HEK293 (cell line): Measurements from ENCODE around the gene MYLK.

Experiments
- CTCF ChIA-PET: fragments of 350-600 bp; formaldehyde crosslinking; extraction: SDS; loops from one replicate; lab custom pipeline; 2021; ENCODE audit warnings: antibody characterized with exemption; lab: Yijun Ruan, JAX
- POLR2A ChIA-PET: fragments of 300-600 bp; formaldehyde crosslinking; extraction: SDS; loops from one replicate; lab custom pipeline; 2020; ENCODE audit warnings: antibody characterized with exemption, inconsistent platforms; lab: Yijun Ruan, JAX
- H3K27ac ChIP-seq: fragments of 200-500 bp; sonication (Bioruptor generic); 2 replicates; pipeline ENCODE4 v1.5.1; 2014; ENCODE audit warnings: low read depth, low read length, control low read depth, inconsistent platforms; ENCODE audit errors: extremely low read depth
- H3K36me3 ChIP-seq, 2 experiments: fragments of 200-500 bp in 1 of 2; sonication (Bioruptor generic) in 1 of 2; 1 replicate in 1 of 2; 2 replicates in 1 of 2; pipeline ENCODE4 v1.5.1; 2014 to 2017; ENCODE audit warnings: inconsistent platforms in 2 of 2, low read length in 2 of 2; ENCODE audit not compliant: control insufficient read depth in 2 of 2, insufficient read depth in 1 of 2
- H3K4me1 ChIP-seq: fragments of 200-500 bp; sonication (Bioruptor generic); 2 replicates; pipeline ENCODE4 v1.5.1; 2014; ENCODE audit warnings: mild to moderate bottlenecking, low read length, inconsistent platforms; ENCODE audit not compliant: control insufficient read depth, insufficient read depth
- H3K4me3 ChIP-seq: 2 replicates; pipeline ENCODE4 v1.5.1; 2011; ENCODE audit warnings: low read depth, mild to moderate bottlenecking, control low read depth, low read length, moderate library complexity
- H3K9me3 ChIP-seq: fragments of 200-500 bp; sonication (Bioruptor generic); 2 replicates; pipeline ENCODE4 v1.5.1; 2014; ENCODE audit warnings: low read depth, low read length, inconsistent platforms; ENCODE audit not compliant: control insufficient read depth, insufficient read depth
- GLI4 ChIP-seq: fragments of 450-650 bp; formaldehyde crosslinking; IDR thresholded peaks from 2 replicates; pipeline ENCODE4 v1.5.1; 2016; ENCODE audit warnings: missing biosample characterization, missing genetic modification characterization
- GLIS1 ChIP-seq: fragments of 450-650 bp; formaldehyde crosslinking; IDR thresholded peaks from 2 replicates; pipeline ENCODE4 v1.5.1; 2016; ENCODE audit warnings: missing biosample characterization, missing genetic modification characterization
- KLF7 ChIP-seq: fragments of 450-650 bp; formaldehyde crosslinking; IDR thresholded peaks from 2 replicates; pipeline ENCODE4 v1.5.1; 2016; ENCODE audit warnings: missing biosample characterization, missing genetic modification characterization, borderline replicate concordance
- SALL2 ChIP-seq: fragments of 450-650 bp; formaldehyde crosslinking; IDR thresholded peaks from 2 replicates; pipeline ENCODE4 v1.5.0; 2017; ENCODE audit warnings: missing biosample characterization, mild to moderate bottlenecking, missing genetic modification characterization, borderline replicate concordance
- SETDB1 ChIP-seq: IDR thresholded peaks from one replicate; pipeline ENCODE4 v1.6.1; 2017; ENCODE audit warnings: mild to moderate bottlenecking, low read length, moderate library complexity, mixed read lengths; ENCODE audit not compliant: insufficient read length
- TRIM28 ChIP-seq: IDR thresholded peaks from 2 replicates; pipeline ENCODE4 v1.6.1; 2011; ENCODE audit warnings: low read length, control low read depth, borderline replicate concordance
- WT1 ChIP-seq: fragments of 450-650 bp; formaldehyde crosslinking; IDR thresholded peaks from 2 replicates; pipeline ENCODE4 v1.5.1; 2016; ENCODE audit warnings: missing biosample characterization, missing genetic modification characterization
- ZNF133 ChIP-seq: fragments of 450-650 bp; formaldehyde crosslinking; IDR thresholded peaks from 2 replicates; pipeline ENCODE4 v1.5.1; 2016; ENCODE audit warnings: missing biosample characterization, missing genetic modification characterization
- ZNF184 ChIP-seq: fragments of 450-650 bp; IDR thresholded peaks from 2 replicates; pipeline ENCODE4 v1.5.1; 2018; ENCODE audit warnings: missing biosample characterization, mild to moderate bottlenecking, missing genetic modification characterization
- ZNF514 ChIP-seq: fragments of 450-650 bp; formaldehyde crosslinking; IDR thresholded peaks from 2 replicates; pipeline ENCODE4 v1.5.1; 2016; ENCODE audit warnings: missing biosample characterization, missing genetic modification characterization
- ZNF558 ChIP-seq: fragments of 450-650 bp; formaldehyde crosslinking; IDR thresholded peaks from 2 replicates; pipeline ENCODE4 v1.5.1; 2016; ENCODE audit warnings: missing biosample characterization, missing genetic modification characterization
- ZNF776 ChIP-seq: fragments of 450-650 bp; formaldehyde crosslinking; IDR thresholded peaks from 2 replicates; pipeline ENCODE4 v1.5.0; 2017; ENCODE audit warnings: missing biosample characterization, missing genetic modification characterization, borderline replicate concordance
- ZNF843 ChIP-seq: fragments of 450-650 bp; formaldehyde crosslinking; IDR thresholded peaks from 2 replicates; pipeline ENCODE4 v1.5.1; 2016; ENCODE audit warnings: missing biosample characterization, missing genetic modification characterization
- ZXDB ChIP-seq: fragments of 450-650 bp; formaldehyde crosslinking; IDR thresholded peaks from 2 replicates; pipeline ENCODE4 v1.5.1; 2016; ENCODE audit warnings: missing biosample characterization, missing genetic modification characterization
- TF ChIP-seq, protein P1 (sequence below): fragments of 450-650 bp; formaldehyde crosslinking; IDR thresholded peaks from 2 replicates; pipeline ENCODE4 v1.5.1; 2017; ENCODE audit warnings: missing biosample characterization, missing genetic modification characterization
- TF ChIP-seq, protein P2 (sequence below): fragments of 450-650 bp; formaldehyde crosslinking; IDR thresholded peaks from 2 replicates; pipeline ENCODE4 v1.5.1; 2017; ENCODE audit warnings: missing biosample characterization, mild to moderate bottlenecking, missing genetic modification characterization, moderate library complexity
- TF ChIP-seq, protein P3 (sequence below): fragments of 450-650 bp; IDR thresholded peaks from 2 replicates; pipeline ENCODE4 v1.5.1; 2018; ENCODE audit warnings: missing biosample characterization, missing genetic modification characterization

MYLK gene

GRCh38 chr3:123840961-123841360, 43.2 kb downstream of the MYLK start:
- H3K4me3 ChIP-seq, result no peak overlapping the region
- POLR2A ChIA-PET, result no interaction called here
- CTCF ChIA-PET, result no interaction called here
- H3K36me3 ChIP-seq, result no peaks in the 10 kb centered on the region
- H3K9me3 ChIP-seq, result no peaks in the 10 kb centered on the region
- TF ChIP-seq GLI4 (tag by site-specific recombination) (no peak), ZNF184 (tag by site-specific recombination) (no peak), ZNF843 (tag by site-specific recombination) (no peak), KLF7 (tag by site-specific recombination) (no peak), ZNF514 (tag by site-specific recombination) (no peak), ZXDB (tag by site-specific recombination) (no peak)
- TF ChIP-seq, protein P1, sequence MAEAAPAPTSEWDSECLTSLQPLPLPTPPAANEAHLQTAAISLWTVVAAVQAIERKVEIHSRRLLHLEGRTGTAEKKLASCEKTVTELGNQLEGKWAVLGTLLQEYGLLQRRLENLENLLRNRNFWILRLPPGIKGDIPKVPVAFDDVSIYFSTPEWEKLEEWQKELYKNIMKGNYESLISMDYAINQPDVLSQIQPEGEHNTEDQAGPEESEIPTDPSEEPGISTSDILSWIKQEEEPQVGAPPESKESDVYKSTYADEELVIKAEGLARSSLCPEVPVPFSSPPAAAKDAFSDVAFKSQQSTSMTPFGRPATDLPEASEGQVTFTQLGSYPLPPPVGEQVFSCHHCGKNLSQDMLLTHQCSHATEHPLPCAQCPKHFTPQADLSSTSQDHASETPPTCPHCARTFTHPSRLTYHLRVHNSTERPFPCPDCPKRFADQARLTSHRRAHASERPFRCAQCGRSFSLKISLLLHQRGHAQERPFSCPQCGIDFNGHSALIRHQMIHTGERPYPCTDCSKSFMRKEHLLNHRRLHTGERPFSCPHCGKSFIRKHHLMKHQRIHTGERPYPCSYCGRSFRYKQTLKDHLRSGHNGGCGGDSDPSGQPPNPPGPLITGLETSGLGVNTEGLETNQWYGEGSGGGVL (tag by site-specific recombination), result no peak
- TF ChIP-seq, protein P2, sequence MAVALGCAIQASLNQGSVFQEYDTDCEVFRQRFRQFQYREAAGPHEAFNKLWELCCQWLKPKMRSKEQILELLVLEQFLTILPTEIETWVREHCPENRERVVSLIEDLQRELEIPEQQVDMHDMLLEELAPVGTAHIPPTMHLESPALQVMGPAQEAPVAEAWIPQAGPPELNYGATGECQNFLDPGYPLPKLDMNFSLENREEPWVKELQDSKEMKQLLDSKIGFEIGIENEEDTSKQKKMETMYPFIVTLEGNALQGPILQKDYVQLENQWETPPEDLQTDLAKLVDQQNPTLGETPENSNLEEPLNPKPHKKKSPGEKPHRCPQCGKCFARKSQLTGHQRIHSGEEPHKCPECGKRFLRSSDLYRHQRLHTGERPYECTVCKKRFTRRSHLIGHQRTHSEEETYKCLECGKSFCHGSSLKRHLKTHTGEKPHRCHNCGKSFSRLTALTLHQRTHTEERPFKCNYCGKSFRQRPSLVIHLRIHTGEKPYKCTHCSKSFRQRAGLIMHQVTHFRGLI, result no peak
- TF ChIP-seq, protein P3, sequence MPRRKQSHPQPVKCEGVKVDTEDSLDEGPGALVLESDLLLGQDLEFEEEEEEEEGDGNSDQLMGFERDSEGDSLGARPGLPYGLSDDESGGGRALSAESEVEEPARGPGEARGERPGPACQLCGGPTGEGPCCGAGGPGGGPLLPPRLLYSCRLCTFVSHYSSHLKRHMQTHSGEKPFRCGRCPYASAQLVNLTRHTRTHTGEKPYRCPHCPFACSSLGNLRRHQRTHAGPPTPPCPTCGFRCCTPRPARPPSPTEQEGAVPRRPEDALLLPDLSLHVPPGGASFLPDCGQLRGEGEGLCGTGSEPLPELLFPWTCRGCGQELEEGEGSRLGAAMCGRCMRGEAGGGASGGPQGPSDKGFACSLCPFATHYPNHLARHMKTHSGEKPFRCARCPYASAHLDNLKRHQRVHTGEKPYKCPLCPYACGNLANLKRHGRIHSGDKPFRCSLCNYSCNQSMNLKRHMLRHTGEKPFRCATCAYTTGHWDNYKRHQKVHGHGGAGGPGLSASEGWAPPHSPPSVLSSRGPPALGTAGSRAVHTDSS (tag by site-specific recombination), result no peak
- H3K4me1 ChIP-seq, result no peaks in the 10 kb centered on the region
- H3K27ac ChIP-seq, result no peak overlapping the region

GRCh38 chr3:123837858-123838257, 46.3 kb downstream of the MYLK start:
- no peak overlapping the region for H3K4me3 ChIP-seq
- TF ChIP-seq ZNF776 (tag by site-specific recombination) (no peak), ZNF133 (tag by site-specific recombination) (peak; percentile 65), ZNF558 (peak; percentile 97), TRIM28 (no peak)
- TF ChIP-seq, all 188 proteins: peak for 2
- CTCF ChIA-PET, result no interaction called here
- no peak overlapping the region for H3K27ac ChIP-seq
- H3K9me3 ChIP-seq, result no peaks in the 10 kb centered on the region
- H3K36me3 ChIP-seq, result no peaks in the 10 kb centered on the region
- POLR2A ChIA-PET, result no interaction called here
- H3K4me1 ChIP-seq, result no peaks in the 10 kb centered on the region

GRCh38 chr3:123834631-123835030, 49.5 kb downstream of the MYLK start:
- H3K36me3 ChIP-seq, result peaks cover 0 to 6% of the 10 kb centered on the region in 2 experiments; a peak in 1 of 3 replicates
- H3K4me1 ChIP-seq, result no peaks in the 10 kb centered on the region
- H3K4me3 ChIP-seq, result no peak overlapping the region
- ChIA-PET CTCF (no interaction called here), POLR2A (no interaction called here)
- H3K9me3 ChIP-seq, result no peaks in the 10 kb centered on the region
- no peak overlapping the region for H3K27ac ChIP-seq
- TF ChIP-seq GLIS1 (tag by site-specific recombination), result peak; percentile 16; the same call in 1 of the 2 replicates
- TF ChIP-seq SETDB1, result no peak
- 0 out of 2 replicates have a peak, but pooled peaks have one; percentile 27 for TF ChIP-seq WT1 (tag by site-specific recombination)
- no peak for TF ChIP-seq SALL2 (tag by site-specific recombination)
